NCI-H2227 treated with DMSO at 0.1 percent for 48 hours (cell line): Measurements from ENCODE around the gene PSTK.
A peak's percentile ranks its signal among the peaks of the same experiment; 100 is the strongest.

Experiments
- DNase-seq: peaks from one replicate; lab custom pipeline; 2025; lab: John Stamatoyannopoulos, UW

PSTK gene

GRCh38 chr10:123019941-123020703 is 39.9 kb downstream of the PSTK start:
- DNase-seq = no peak

GRCh38 chr10:123021517-123021916 is 41.3 kb downstream of the PSTK start:
- peak; percentile 8 for DNase-seq

- DNase-seq = no peak
Measured at GRCh38 chr10:123024540-123024939, 44.3 kb downstream of the PSTK start.

DNA sequence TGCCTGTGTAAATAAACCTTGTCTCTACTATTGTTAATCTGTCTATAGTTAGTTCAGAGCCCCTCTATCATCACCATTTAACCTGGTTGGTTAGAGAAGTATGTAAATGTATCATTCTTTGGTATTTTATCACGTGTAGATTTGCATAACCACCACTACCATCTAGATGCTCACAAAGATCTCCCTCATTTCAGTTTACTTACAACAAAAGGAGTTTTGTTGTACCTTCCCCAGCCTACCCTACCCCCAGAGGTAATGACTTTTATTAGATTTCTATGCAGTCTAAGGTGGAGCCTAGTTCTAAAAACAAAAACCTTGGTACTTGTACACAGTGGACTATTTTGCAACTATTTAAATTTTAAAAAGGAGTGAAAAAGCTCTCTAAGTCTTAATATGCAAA is 46.1 kb downstream of the PSTK start:
- DNase-seq = no peak

- no peak for DNase-seq
Measured at GRCh38 chr10:123027861-123028260, 47.7 kb downstream of the PSTK start.

GRCh38 chr10:123031124-123031523 is 50.9 kb downstream of the PSTK start:
- no peak for DNase-seq

- DNase-seq = no peak
Measured at GRCh38 chr10:123034332-123034731, 54.1 kb downstream of the PSTK start.

- no peak for DNase-seq
Measured at GRCh38 chr10:123035467-123036086, 55.4 kb downstream of the PSTK start.

GRCh38 chr10:123038782-123039631 is 58.8 kb downstream of the PSTK start:
- no peak for DNase-seq

DNA sequence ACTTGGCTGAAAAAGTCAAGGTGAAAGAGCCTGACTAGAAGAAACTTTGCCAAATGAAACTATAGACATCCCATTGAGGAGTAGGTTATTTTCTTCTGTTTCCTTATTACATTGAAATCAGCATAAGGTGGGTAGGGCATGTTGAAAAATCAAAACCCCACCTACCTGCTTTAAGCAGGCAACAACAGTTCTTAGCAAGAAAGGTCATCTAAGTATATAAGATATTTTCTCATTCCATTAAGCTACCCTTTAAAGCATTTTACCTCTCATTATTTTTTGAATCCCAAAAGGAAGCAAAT is 59.4 kb downstream of the PSTK start:
- no peak for DNase-seq
